NB4 (cell line): Measurements from ENCODE around the gene RCC1.
A peak's percentile ranks its signal among the peaks of the same experiment; 100 is the strongest.
"Not testable (repeated sequence)": the region's sequence is repeated elsewhere in the genome, so short reads cannot be mapped to it uniquely, and the experiment has no call there.

Experiments
- DNase-seq: peaks from one replicate; pipeline ENCODE4 v3.0.0; 2010; ENCODE audit warnings: low read depth
- H3K4me3 ChIP-seq: one replicate; pipeline ENCODE4 v1.5.1; 2011; ENCODE audit warnings: mild to moderate bottlenecking, low read depth, low read length, moderate library complexity
- CTCF ChIP-seq: IDR thresholded peaks from one replicate; pipeline ENCODE4 v1.5.1; 2012; ENCODE audit warnings: low read depth, low read length
- MAX ChIP-seq: IDR thresholded peaks from 2 replicates; pipeline ENCODE4 v1.6.1; 2011; ENCODE audit warnings: low read depth, low read length
- MYC ChIP-seq: IDR thresholded peaks from 2 replicates; pipeline ENCODE4 v1.6.1; 2011; ENCODE audit warnings: low read depth, low read length
- POLR2A ChIP-seq: IDR thresholded peaks from 2 replicates; pipeline ENCODE4 v1.6.1; 2011; ENCODE audit warnings: mild to moderate bottlenecking; ENCODE audit not compliant: insufficient read length; ENCODE audit errors: extremely low read depth

Gene RCC1

GRCh38 chr1:28510273-28510969 is 4.6 kb downstream of the RCC1 start:
- peak overlapping the region; percentile 92 for H3K4me3 ChIP-seq
- TF ChIP-seq CTCF (no peak), POLR2A (no peak), MYC (no peak), MAX (no peak)
- DNase-seq, result no peak

- H3K4me3 ChIP-seq, result peak overlapping the region; percentile 92
- no peak for TF ChIP-seq MAX
- TF ChIP-seq POLR2A, result peak; percentile 48
- TF ChIP-seq CTCF, result no peak
- peak; percentile 75 for DNase-seq
Measured at GRCh38 chr1:28510970-28511440, 5.2 kb downstream of the RCC1 start.

GRCh38 chr1:28512058-28512611 is 6.3 kb downstream of the RCC1 start:
- H3K4me3 ChIP-seq, result peak overlapping the region; percentile 33
- peak; percentile 55 for DNase-seq
- TF ChIP-seq MAX (no peak), CTCF (no peak), MYC (no peak), POLR2A (no peak)

- DNase-seq, result peak; percentile 31
- H3K4me3 ChIP-seq, result not testable (repeated sequence)
Measured at GRCh38 chr1:28514445-28514933, 8.6 kb downstream of the RCC1 start.

- TF ChIP-seq CTCF (no peak), MYC (no peak), MAX (no peak), POLR2A (no peak)
- DNase-seq, result peak; percentile 33
- no peak overlapping the region for H3K4me3 ChIP-seq
Measured at GRCh38 chr1:28516518-28516956, 10.7 kb downstream of the RCC1 start.

GRCh38 chr1:28517649-28517999 is 11.8 kb downstream of the RCC1 start:
- H3K4me3 ChIP-seq, result peak overlapping the region; percentile 51
- DNase-seq, result no peak
- no peak for TF ChIP-seq POLR2A
- TF ChIP-seq MYC, result no peak
- no peak for TF ChIP-seq CTCF
- TF ChIP-seq MAX, result no peak
